Occipital lobe (tissue), 2 donors: ENCODE measurements around the gene KCNF1. TPM values are rescaled to one million over a fixed set of nuclear protein-coding genes. Genes with fewer than 3 reads are reported as not detected.

Source experiments
- DNase-seq: peaks from one replicate; lab custom pipeline; 2025; lab: John Stamatoyannopoulos, UW
- total RNA-seq: library from RNA; depleted of rRNA; stranded (reverse); fragments of >200 nt; gene quantifications from one replicate; pipeline ENCODE4 v1.2.3, GENCODE V29; 2014

KCNF1 gene
- total RNA-seq, 1 donor from 2014 or later: 13.3 TPM

DNA sequence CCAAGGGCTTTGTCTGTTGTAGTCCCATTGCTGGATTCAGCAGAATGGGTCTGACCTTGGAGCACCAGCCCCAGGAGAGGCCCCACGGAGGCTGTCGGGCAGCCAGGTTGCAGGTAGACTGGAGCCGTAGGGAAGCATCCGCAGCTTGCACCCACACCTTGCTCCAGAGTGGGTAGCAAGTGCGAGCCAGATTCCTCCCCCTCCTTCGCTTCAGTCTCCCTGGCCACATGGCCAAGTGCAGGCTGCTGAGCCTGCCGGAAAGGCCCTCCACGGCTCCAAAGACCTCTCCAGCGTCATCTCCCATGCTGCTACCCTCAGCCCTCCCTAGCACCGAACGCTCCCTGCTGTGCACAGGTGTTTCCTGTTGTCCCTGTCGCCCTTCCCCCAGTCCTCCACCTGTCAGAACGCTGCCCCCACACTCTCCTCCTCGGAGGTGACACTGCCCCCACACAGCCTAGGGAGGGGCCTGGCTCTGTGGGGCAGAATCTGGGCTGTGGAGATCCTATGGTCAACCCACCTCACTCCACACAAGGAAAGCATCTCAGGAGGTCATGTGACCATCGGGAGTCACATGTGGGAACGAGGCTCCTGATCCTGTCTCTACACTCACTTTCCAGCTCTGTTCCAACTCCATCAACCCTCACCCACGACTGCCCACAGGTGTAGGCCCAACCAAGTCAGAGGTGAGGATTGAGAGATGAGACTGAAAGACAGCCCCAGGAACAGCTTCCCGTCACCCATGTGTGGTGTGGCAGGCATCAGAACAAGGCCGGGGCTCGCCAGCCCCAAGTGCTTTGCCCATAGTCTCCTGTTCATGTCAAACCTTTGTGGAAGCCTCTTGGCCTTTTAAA lies 8.3 kb downstream of the KCNF1 start:
- no peak for DNase-seq

DNA sequence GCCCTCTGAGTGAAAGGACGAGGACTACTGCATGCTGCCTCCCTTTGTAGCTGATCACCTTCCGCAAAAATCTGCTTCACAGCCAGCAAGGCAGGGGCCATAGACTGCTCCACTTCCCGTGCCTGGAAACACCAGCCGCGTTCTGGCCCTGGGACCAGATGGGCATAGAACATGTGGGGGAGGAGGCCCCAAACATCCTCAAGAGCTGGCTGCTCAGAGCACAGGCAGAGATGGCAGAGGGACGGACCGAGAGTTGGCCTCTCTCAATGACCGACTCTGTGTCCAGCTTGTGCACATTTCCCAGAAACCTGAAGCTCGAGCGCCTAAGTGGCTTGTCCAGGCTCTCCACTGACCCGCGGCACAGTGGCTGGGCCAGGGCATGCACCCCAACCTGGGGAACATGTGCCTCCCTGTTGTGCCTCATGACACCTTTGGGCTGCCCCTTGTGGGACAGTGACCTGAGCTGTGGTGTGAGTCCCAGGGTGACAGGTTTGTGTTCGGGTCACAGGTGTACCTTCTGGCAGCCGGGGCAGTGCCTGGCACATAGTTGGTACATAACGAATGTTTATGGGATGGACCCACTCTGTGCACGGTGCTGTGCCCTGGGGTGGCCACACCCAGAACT lies 9.1 kb downstream of the KCNF1 start:
- DNase-seq: no peak

- no peak for DNase-seq
Measured at GRCh38 chr2:10921525-10921924, 9.8 kb downstream of the KCNF1 start.

DNA sequence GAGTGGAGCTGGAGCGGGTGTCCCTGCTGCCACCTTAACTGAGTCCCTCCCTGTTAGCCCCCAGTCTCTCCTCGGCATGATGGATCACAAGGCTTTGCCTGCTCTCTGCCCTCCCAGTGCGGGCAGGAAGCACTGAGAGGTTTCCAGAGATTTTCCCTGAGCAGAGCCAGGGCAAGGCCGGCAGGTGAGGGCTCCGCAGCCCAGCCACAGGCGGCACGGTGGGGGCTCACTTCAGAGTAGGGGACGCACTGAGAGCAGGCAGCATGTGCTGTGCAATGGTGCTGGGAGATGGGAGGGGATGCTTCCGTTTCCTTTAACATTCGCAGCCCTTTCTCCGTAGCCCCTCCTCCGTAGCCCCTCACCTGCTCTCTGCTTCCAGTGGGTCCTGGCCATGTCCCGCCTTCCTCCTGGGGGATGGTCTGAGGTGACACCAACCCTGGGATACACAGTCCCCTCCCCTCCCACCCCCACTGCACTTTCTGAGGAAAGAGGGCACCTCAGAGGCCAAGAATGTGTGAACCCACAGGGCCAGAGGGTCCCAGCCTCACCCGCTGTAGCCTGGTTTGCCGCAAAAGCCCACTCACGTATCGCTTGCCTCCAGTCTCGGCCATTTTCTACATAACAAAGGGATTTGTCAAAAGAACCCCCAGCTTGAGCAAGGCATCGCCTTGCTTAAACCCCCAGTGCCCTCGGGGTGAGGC lies 10.7 kb downstream of the KCNF1 start:
- no peak for DNase-seq

GRCh38 chr2:10923008-10923375 lies 11.3 kb downstream of the KCNF1 start:
- DNase-seq: no peak

- no peak for DNase-seq
Measured at GRCh38 chr2:10923965-10924364, 12.2 kb downstream of the KCNF1 start.

DNA sequence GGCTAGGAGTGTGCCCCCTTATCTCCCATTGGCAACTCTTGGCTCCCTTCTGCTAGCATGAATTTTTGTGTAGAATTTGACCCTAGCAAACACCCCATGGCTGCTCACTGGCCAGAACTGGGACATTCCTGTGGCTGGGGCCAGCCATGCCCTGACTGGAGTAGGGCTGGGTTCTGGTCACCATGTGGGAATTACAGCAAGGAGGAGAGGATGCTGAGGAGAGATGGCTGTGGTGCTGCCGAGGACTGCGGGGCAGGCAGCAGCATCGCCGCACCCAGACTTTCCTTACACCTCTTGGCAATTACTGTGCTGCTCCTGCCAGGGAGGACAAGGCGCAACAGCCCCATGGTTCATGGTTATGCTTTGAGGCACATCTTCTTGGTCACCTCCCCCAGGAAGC lies 12.7 kb downstream of the KCNF1 start:
- DNase-seq: no peak

DNA sequence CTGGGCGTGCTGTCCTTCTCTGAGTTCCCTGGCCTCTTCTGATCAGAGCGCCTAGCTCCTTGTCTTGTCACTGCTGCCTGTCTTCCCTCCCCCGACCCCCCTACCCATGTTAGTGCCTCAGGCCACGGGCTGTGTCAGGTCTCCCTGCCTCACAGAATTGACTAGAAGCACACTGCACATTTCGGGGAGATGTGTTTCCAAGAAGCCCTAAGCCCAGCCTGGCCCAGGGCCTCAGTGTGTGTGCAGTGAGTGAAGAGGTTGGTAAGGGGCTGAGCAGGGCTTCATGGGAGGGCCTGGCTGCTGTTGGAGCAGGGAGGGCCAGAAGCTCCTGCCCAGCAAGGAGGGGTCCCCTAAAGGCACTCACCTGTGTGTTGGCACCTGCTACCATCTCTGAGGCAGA lies 13.1 kb downstream of the KCNF1 start:
- no peak for DNase-seq

DNA sequence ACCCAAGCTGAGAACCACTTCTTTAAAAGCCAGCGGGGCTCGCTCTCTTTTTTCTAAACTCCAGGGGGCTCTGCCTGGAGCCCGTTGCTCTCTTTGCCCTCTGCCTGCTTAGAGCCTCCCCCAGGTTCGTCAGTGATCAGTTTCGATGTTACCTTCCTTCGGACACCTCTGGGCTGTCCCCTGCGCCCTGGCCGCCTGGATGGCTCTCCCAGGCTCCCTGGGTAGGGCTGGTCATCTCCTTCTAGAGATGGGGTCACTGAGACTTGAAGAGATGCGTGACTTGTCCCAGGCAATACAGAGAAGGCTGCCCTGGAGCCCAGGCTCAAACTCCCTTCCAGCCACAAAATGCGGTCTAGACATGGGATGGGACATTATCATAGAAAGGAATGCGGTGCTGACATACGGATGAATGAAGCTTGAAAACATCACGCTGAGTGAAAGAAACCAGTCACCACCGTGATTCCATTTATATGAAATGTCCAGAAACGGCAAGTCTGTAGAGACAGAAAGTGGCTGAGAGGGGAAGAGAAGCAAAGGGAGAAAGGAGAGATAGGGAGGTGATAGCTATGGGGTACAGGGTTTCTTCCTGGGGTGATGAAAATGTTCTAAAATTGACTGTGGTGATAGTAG lies 14.6 kb downstream of the KCNF1 start:
- no peak for DNase-seq

DNA sequence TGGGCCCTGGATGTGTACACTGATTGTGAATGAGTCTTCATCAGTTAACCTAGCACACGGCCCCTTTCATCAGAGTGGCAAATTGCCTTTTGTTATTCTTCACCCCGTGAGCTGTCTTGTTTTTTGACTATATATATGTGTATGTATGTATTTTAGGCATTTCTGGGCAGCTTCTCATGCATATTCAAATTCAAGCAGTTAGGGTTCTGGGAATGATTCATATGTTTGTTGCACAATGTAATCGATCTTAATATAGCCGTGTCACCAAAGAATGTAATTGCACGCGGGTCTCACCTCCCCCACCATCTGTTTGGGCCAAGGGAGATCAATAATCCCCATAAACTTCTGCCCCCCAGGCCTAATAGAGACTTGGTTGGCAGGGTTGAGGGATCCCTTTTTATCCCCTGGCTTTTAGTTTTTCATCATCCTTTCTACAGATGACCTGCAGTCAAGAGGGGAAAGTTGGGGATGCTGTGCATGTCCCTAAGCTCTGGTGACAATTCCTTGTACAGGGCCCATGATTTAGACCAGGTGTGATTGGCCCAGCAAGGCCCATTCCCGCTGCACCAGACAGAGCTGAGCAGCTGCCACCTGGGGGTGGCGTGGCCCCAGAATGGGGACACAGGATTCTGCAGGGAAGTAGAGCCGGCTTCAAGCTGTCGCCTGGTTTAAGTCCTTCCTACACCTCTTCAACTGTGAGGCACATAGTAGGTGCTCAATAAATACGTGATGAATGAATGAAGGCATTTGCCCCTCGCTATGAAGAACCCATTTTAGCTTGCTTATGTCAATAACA lies 19.2 kb downstream of the KCNF1 start:
- no peak for DNase-seq

- no peak for DNase-seq
Measured at GRCh38 chr2:10931710-10932255, 20.0 kb downstream of the KCNF1 start.

DNA sequence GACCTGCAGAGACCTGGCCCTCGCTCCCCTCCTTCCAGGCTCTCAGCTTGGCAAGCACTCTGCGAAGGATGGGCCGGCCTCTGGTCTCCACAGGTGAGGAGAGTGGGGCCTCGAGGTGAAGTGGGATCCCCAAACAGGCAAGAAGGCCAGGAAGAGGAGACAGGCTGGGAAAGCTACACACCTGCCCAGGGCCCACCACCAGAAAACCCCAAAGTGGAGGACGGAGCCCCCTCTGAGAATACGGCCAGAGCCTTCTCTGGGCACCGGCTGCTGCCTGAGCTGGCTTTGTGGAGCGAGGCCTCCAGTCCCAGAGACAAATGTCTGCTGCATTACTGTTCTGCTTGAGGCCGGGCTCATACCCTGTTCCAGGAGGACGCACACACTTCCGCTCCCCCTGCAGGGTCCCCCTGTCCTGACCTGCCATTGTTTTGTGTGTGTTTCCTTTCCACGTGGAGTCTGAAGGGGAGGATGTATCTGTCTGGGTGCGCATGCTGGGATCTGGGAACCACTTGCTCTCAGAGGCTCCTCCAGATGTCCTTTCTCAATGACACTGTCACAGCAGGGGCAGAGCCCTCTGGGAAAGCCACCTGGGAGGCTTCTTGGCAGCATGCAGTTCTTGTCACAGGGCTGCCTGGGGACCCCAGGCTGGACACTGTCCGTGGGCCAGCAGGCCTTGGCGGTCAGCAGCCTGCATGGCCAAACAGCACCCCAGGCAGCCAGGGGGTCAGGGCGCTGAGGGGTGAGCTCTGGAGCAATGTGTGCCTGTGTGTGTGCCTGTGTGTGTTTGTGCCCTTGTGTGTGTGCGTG lies 20.8 kb downstream of the KCNF1 start:
- DNase-seq: no peak

GRCh38 chr2:10933700-10934225 lies 22.0 kb downstream of the KCNF1 start:
- no peak for DNase-seq

DNA sequence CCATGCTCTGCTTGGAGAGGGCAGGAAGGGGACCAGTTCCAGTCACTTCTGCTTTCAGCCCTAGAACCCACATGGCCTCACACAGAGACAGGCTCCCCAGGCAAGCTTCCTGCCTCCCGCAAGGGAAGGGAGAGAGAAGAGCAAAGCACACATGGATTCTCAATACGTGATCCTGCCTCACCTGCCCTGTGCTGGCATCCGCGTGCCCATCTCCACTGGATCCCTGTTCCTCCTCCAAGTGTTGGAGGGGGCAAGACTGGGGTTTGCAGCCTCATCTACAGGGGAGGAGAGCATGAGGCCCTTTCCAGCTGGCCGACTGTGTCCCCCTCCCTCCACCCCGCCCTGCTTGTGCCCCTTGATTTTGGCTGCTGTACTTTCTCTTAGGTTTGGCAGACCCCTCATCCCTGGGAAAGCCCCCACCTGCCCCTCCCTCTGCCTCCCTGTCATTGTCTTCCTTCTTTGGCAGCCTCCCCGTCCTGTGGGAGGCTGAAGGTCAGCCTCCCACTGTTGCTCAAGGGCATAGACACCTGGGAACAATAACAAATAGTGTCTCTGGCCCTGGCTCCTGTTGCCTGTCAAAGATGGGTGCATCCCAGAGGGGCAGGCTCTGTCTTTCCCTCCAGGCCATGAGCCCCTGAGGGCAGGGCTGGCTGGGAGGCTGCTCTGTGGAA lies 22.7 kb downstream of the KCNF1 start:
- no peak for DNase-seq

DNA sequence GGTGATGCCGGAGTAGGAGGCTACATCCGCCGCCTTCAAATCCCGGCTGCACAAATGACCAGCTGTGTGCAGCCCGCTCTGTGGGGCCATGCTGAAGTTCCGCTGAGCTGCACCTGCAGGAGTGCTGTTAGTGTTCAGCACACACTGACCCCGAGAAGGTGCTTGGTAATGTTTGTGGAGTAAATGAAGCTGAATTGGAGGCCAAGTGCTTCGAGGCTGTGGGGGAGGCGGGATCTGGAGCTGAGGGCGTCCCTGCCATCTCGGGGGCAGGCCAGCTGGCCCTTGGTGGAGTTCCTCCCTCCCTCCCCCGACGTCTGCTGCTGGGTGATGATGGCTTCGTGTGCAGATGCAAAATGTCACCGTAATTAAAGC lies 23.2 kb downstream of the KCNF1 start:
- no peak for DNase-seq

DNA sequence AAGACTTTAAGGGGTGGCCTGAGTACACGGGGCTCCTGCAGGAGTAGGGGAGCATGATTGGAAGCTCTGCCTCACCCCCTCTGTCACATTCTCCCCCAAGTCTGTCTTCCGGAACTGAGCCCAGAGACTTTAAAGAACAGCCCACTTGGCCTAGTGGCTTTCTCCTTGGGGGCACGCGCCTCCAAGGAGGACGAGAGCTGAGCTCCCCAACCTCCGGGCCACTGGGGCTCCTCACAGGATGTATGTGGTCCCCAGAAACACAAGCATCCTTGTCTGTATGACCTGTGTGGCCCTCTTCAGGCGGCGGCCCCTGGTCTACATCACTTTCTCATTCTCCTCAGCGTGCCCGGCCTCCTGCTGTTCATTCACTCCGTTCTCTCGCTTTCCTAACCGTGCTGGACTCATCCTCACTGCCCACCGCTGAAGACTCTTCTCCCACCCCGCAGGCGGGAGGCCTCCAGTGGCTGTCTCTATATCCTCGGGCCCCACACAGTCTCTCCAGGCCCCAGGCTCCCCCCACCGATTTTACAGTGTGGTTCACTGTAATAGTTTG lies 23.7 kb downstream of the KCNF1 start:
- DNase-seq: no peak

GRCh38 chr2:10935953-10936942 lies 24.5 kb downstream of the KCNF1 start:
- no peak for DNase-seq

GRCh38 chr2:10939058-10939457 lies 27.3 kb downstream of the KCNF1 start:
- no peak for DNase-seq
